GM12878 (cell line): ENCODE measurements around the gene SSH2. TPM values are rescaled to one million over a fixed set of nuclear protein-coding genes. Genes with fewer than 3 reads are reported as not detected.

Source experiments
- ATF2 ChIP-seq: IDR thresholded peaks from 2 replicates; pipeline ENCODE4 v1.6.1; 2012; ENCODE audit warnings: low read length, inconsistent platforms
- ATF7 ChIP-seq: fragments of 450-650 bp; IDR thresholded peaks from 2 replicates; pipeline ENCODE4 v1.6.1; 2016; ENCODE audit warnings: low read depth, mild to moderate bottlenecking
- CBX5 ChIP-seq: sonication (generic); IDR thresholded peaks from 2 replicates; pipeline ENCODE4 v1.6.1; 2016; ENCODE audit warnings: low read depth, moderate library complexity, mild to moderate bottlenecking, inconsistent platforms
- DPF2 ChIP-seq: fragments of 450-650 bp; IDR thresholded peaks from 2 replicates; pipeline ENCODE4 v1.6.1; 2017; ENCODE audit warnings: mild to moderate bottlenecking
- E2F8 ChIP-seq: fragments of 450-650 bp; IDR thresholded peaks from 2 replicates; pipeline ENCODE4 v1.6.1; 2018; ENCODE audit warnings: mild to moderate bottlenecking, low read depth, moderate library complexity; ENCODE audit not compliant: partially characterized antibody
- EP300 ChIP-seq, 2 experiments: fragments of 150-350 bp in 1 of 2; IDR thresholded peaks; 2 replicates each; pipeline ENCODE4 v1.6.1; 2011 to 2012; ENCODE audit warnings: low read depth in 2 of 2, low read length in 2 of 2, borderline replicate concordance in 1 of 2, improper control_type of control experiment in 1 of 2, inconsistent platforms in 1 of 2; ENCODE audit not compliant: control insufficient read depth in 1 of 2
- GATAD2B ChIP-seq: fragments of 450-650 bp; conservative IDR thresholded peaks from 2 replicates; pipeline ENCODE4 v1.6.1; 2017; ENCODE audit warnings: low read depth, mild to moderate bottlenecking, moderate library complexity
- HSF1 ChIP-seq: fragments of 150-350 bp; IDR thresholded peaks from 2 replicates; pipeline ENCODE4 v1.6.1; 2014; ENCODE audit warnings: mild to moderate bottlenecking, low read depth, low read length
- IRF4 ChIP-seq: IDR thresholded peaks from 2 replicates; pipeline ENCODE4 v1.6.1; 2011; ENCODE audit warnings: low read depth, low read length
- LARP7 ChIP-seq: fragments of 450-650 bp; IDR thresholded peaks from 2 replicates; pipeline ENCODE4 v1.6.1; 2017; ENCODE audit warnings: mild to moderate bottlenecking
- POU2F2 ChIP-seq: IDR thresholded peaks from 3 replicates; pipeline ENCODE4 v1.6.1; 2011; ENCODE audit warnings: low read depth, mild to moderate bottlenecking, low read length, borderline replicate concordance
- RAD51 ChIP-seq: fragments of 450-650 bp; IDR thresholded peaks from 2 replicates; pipeline ENCODE4 v1.6.1; 2016; ENCODE audit warnings: moderate library complexity, mild to moderate bottlenecking, inconsistent platforms
- RCOR1 ChIP-seq: conservative IDR thresholded peaks from 2 replicates; pipeline ENCODE4 v1.6.1; 2012; ENCODE audit warnings: low read depth, low read length, improper control_type of control experiment
- SIX5 ChIP-seq: IDR thresholded peaks from 2 replicates; pipeline ENCODE4 v1.6.1; 2011; ENCODE audit warnings: mild to moderate bottlenecking, low read depth, low read length, moderate library complexity; ENCODE audit not compliant: severe bottlenecking
- STAT1 ChIP-seq: fragments of 450-650 bp; conservative IDR thresholded peaks from 2 replicates; pipeline ENCODE4 v1.6.1; 2014; ENCODE audit warnings: antibody characterized with exemption, mild to moderate bottlenecking
- TBL1XR1 ChIP-seq: IDR thresholded peaks from 2 replicates; pipeline ENCODE4 v1.6.1; 2012; ENCODE audit warnings: low read depth, low read length, improper control_type of control experiment
- ZNF592 ChIP-seq: fragments of 450-650 bp; IDR thresholded peaks from 2 replicates; pipeline ENCODE4 v1.6.1; 2017; ENCODE audit warnings: mild to moderate bottlenecking, moderate library complexity
- polyA plus RNA-seq, 11 experiments: library from polyadenylated mRNA; depleted of rRNA in 4 of 11; unstranded in 6 of 11; stranded (reverse) in 5 of 11; fragments of >200 nt; fragmentation: Nextera tagmentation in 4 of 11; fragmentation: Illumina TruSeq in 1 of 11; extraction: Ambion mirVana in 4 of 11; extraction: Trizol in 1 of 11; gene quantifications; 1 replicate in 1 of 11; 2 replicates in 10 of 11; pipeline versions ENCODE4 v1.2.1 to v1.2.3, GENCODE V29; 2011 to 2016; ENCODE audit warnings: inconsistent platforms in 2 of 11, missing spikeins in 2 of 11, low read depth in 1 of 11
- total RNA-seq, 4 experiments: library from RNA; depleted of rRNA in 3 of 4; stranded (reverse); fragments of >200 nt in 3 of 4; fragmentation: Illumina TruSeq in 1 of 4; extraction: Trizol in 1 of 4; gene quantifications; 2 replicates each; pipeline versions ENCODE4 v1.2.1 to v1.2.3, GENCODE V29; 2013 to 2021

SSH2 gene
- total and polyA plus RNA-seq, 10 of the 15 experiments (the other 5 are each of a cell fraction or from before 2014, with no cell fraction given), result 9.3 to 65.9 (median 34.0) TPM

- no peak; the same call in 1 of the 2 replicates for TF ChIP-seq LARP7
- peak; percentile 59 for TF ChIP-seq ATF7
- TF ChIP-seq E2F8, result no peak
- TF ChIP-seq ATF2, result no peak
- TF ChIP-seq EP300 (IDR thresholded peaks at IDR 0.05; ENCODE audit: borderline replicate concordance in 1 of 2, control insufficient read depth in 1 of 2, low read depth in 2 of 2, low read length in 2 of 2), result no peak
- no peak for TF ChIP-seq ZNF592
- TF ChIP-seq CBX5, result no peak
- no peak for TF ChIP-seq RAD51
- TF ChIP-seq SIX5, result no peak
- no peak for TF ChIP-seq HSF1
- no peak; the same call in 1 of the 2 replicates for TF ChIP-seq TBL1XR1
- no peak for TF ChIP-seq POU2F2
- TF ChIP-seq RCOR1, result no peak
- peak; percentile 80 for TF ChIP-seq DPF2
- TF ChIP-seq STAT1, result no peak
- 0 out of 2 replicates have a peak, but pooled peaks have one; percentile 55 for TF ChIP-seq IRF4
- no peak for TF ChIP-seq GATAD2B
These were observed at the start of gene SSH2 (continued) for GRCh38 chr17:29929533-29930408.
